IMR-90 (cell line): ENCODE data around the gene BTN1A1. TPM values are rescaled to one million over a fixed set of nuclear protein-coding genes. Genes with fewer than 3 reads are reported as not detected.
A peak's percentile ranks its signal among the peaks of the same experiment; 100 is the strongest.

Source experiments
- ATAC-seq: fragments of 200-7000 bp; cut with Tn5 transposase; 2 replicates; pipeline ENCODE4 v1.9.1; 2020; ENCODE audit warnings: low read depth, mild to moderate bottlenecking, moderate library complexity
- BruUV-seq: library from RNA; stranded (reverse); fragments of 400-500 nt; replicated peaks from 2 replicates; lab custom pipeline; 2021; lab: Mats Ljungman, UMichigan
- CTCF ChIA-PET: fragments of 300-600 bp; formaldehyde crosslinking; extraction: SDS; loops from one replicate; lab custom pipeline; 2021; ENCODE audit warnings: antibody characterized with exemption; lab: Yijun Ruan, JAX
- POLR2A ChIA-PET: fragments of 300-600 bp; sonication (Branson Sonifier 250); formaldehyde crosslinking; loops from one replicate; lab custom pipeline; 2022; ENCODE audit warnings: antibody characterized with exemption; ENCODE audit not compliant: unreplicated experiment; lab: Charles Lee
- DNase-seq: peaks from one replicate; pipeline ENCODE4 v3.0.0; 2013
- H2AFZ ChIP-seq: replicated peaks from 2 replicates; pipeline ENCODE3; 2013; ENCODE audit warnings: low read length, mild to moderate bottlenecking; ENCODE audit not compliant: poor library complexity
- H2AK5ac ChIP-seq: 2 replicates; pipeline ENCODE4 v1.6.1; 2013; ENCODE audit warnings: low read depth, low read length, inconsistent platforms
- H2AK9ac ChIP-seq: replicated peaks from 2 replicates; pipeline ENCODE3; 2013; ENCODE audit warnings: mild to moderate bottlenecking, low read depth, low read length, moderate library complexity; ENCODE audit not compliant: poor library complexity
- H2BK120ac ChIP-seq: 2 replicates; pipeline ENCODE4 v1.6.1; 2013; ENCODE audit warnings: low read depth, low read length, inconsistent platforms
- H2BK15ac ChIP-seq: 3 replicates; pipeline ENCODE4 v1.6.1; 2013; ENCODE audit warnings: low read depth, low read length, inconsistent platforms
- H2BK20ac ChIP-seq: 2 replicates; pipeline ENCODE4 v1.6.1; 2013; ENCODE audit warnings: low read depth, mild to moderate bottlenecking, inconsistent platforms, low read length, moderate library complexity
- H2BK5ac ChIP-seq: 2 replicates; pipeline ENCODE4 v1.6.1; 2013; ENCODE audit warnings: mild to moderate bottlenecking, low read depth, low read length, inconsistent platforms; ENCODE audit not compliant: poor library complexity, severe bottlenecking
- H3K14ac ChIP-seq: replicated peaks from 2 replicates; pipeline ENCODE4 v1.6.1; 2013; ENCODE audit warnings: low read depth, low read length, inconsistent platforms
- H3K18ac ChIP-seq: 2 replicates; pipeline ENCODE4 v1.6.1; 2013; ENCODE audit warnings: low read depth, low read length, control low read depth
- H3K23ac ChIP-seq: 2 replicates; pipeline ENCODE4 v1.6.1; 2013; ENCODE audit warnings: low read depth, low read length, inconsistent platforms
- H3K27ac ChIP-seq: 2 replicates; pipeline ENCODE4 v1.5.1; 2013; ENCODE audit warnings: mild to moderate bottlenecking, control low read depth, low read length; ENCODE audit not compliant: insufficient read depth
- H3K27me3 ChIP-seq: 2 replicates; pipeline ENCODE4 v1.6.1; 2013; ENCODE audit warnings: low read length; ENCODE audit not compliant: control insufficient read depth, insufficient read depth
- H3K36me3 ChIP-seq: 2 replicates; pipeline ENCODE4 v1.6.1; 2013; ENCODE audit warnings: low read length, mixed read lengths; ENCODE audit not compliant: control insufficient read depth, insufficient read depth
- H3K4ac ChIP-seq: 2 replicates; pipeline ENCODE4 v1.6.1; 2013; ENCODE audit warnings: low read depth, low read length, inconsistent platforms
- H3K4me1 ChIP-seq: 2 replicates; pipeline ENCODE4 v1.6.1; 2013; ENCODE audit warnings: low read length, mixed read lengths; ENCODE audit not compliant: control insufficient read depth, insufficient read depth
- H3K4me2 ChIP-seq: 2 replicates; pipeline ENCODE4 v1.6.1; 2013; ENCODE audit warnings: low read depth, mild to moderate bottlenecking, control low read depth, low read length, moderate library complexity
- H3K4me3 ChIP-seq: 2 replicates; pipeline ENCODE4 v1.5.1; 2013; ENCODE audit warnings: low read depth, mild to moderate bottlenecking, control low read depth, low read length, moderate library complexity; ENCODE audit not compliant: insufficient read depth
- H3K56ac ChIP-seq: 2 replicates; pipeline ENCODE4 v1.6.1; 2013; ENCODE audit warnings: low read length, inconsistent platforms; ENCODE audit not compliant: insufficient read depth; ENCODE audit errors: extremely low read depth
- H3K79me1 ChIP-seq, 2 experiments: 2 replicates each; pipeline ENCODE4 v1.6.1; 2013; ENCODE audit warnings: low read length in 2 of 2, inconsistent platforms in 1 of 2, low read depth in 1 of 2
- H3K9ac ChIP-seq: 2 replicates; pipeline ENCODE4 v1.6.1; 2013; ENCODE audit warnings: low read depth, low read length, control low read depth
- H3K9me1 ChIP-seq: 2 replicates; pipeline ENCODE4 v1.6.1; 2013; ENCODE audit warnings: low read length, inconsistent platforms; ENCODE audit not compliant: insufficient read depth
- H3K9me3 ChIP-seq: 2 replicates; pipeline ENCODE4 v1.6.1; 2013; ENCODE audit warnings: low read length; ENCODE audit not compliant: control insufficient read depth, insufficient read depth
- H4K20me1 ChIP-seq: 2 replicates; pipeline ENCODE4 v1.6.1; 2013; ENCODE audit warnings: low read length, inconsistent platforms; ENCODE audit not compliant: insufficient read depth
- H4K5ac ChIP-seq: 2 replicates; pipeline ENCODE4 v1.6.1; 2013; ENCODE audit warnings: mild to moderate bottlenecking, low read depth, low read length, control low read depth
- H4K8ac ChIP-seq, 2 experiments: 2 replicates each; pipeline ENCODE4 v1.6.1; 2013; ENCODE audit warnings: low read depth in 2 of 2, low read length in 2 of 2, control low read depth in 1 of 2, inconsistent platforms in 1 of 2
- H4K91ac ChIP-seq: 2 replicates; pipeline ENCODE4 v1.6.1; 2013; ENCODE audit warnings: low read depth, low read length, inconsistent platforms; ENCODE audit not compliant: insufficient read depth
- BHLHE40 ChIP-seq: fragments of 150-350 bp; IDR thresholded peaks from 2 replicates; pipeline ENCODE4 v1.6.1; 2016; ENCODE audit warnings: mild to moderate bottlenecking, low read depth, low read length
- FOS ChIP-seq: fragments of 150-350 bp; IDR thresholded peaks from 2 replicates; pipeline ENCODE4 v1.6.1; 2016; ENCODE audit warnings: low read depth, low read length
- MAFK ChIP-seq: IDR thresholded peaks from 2 replicates; pipeline ENCODE4 v1.6.1; 2012; ENCODE audit warnings: low read depth, low read length, improper control_type of control experiment
- MAZ ChIP-seq: IDR thresholded peaks from 2 replicates; pipeline ENCODE4 v1.6.1; 2012; ENCODE audit warnings: low read depth, mild to moderate bottlenecking, low read length, improper control_type of control experiment, moderate library complexity, borderline replicate concordance
- POLR2A ChIP-seq: IDR thresholded peaks from 2 replicates; pipeline ENCODE4 v1.6.1; 2012; ENCODE audit warnings: mild to moderate bottlenecking, low read depth, low read length
- RAD21 ChIP-seq: IDR thresholded peaks from 2 replicates; pipeline ENCODE4 v1.6.1; 2012; ENCODE audit warnings: low read length, improper control_type of control experiment
- RFX5 ChIP-seq: IDR thresholded peaks from 2 replicates; pipeline ENCODE4 v1.8.0; 2012; ENCODE audit warnings: low read depth, mild to moderate bottlenecking, low read length, moderate library complexity
- SMC3 ChIP-seq: fragments of 150-350 bp; IDR thresholded peaks from 2 replicates; pipeline ENCODE4 v1.6.1; 2016; ENCODE audit warnings: low read depth, mild to moderate bottlenecking, antibody characterized with exemption, low read length, moderate library complexity
- dilution Hi-C: fragments of 300-500 bp; cut with HindIII; formaldehyde crosslinking; loops from one replicate; pipeline ENCODE4 v1.14.3; 2018; ENCODE audit warnings: low sequenced_read_pairs; ENCODE audit not compliant: unreplicated experiment
- in situ Hi-C: fragments of 300-500 bp; cut with MboI; formaldehyde crosslinking; loops from 3 replicates; pipeline ENCODE4 v1.14.3; 2019; ENCODE audit warnings: low sequenced_read_pairs, inconsistent platforms, mixed read lengths
- intact Hi-C: fragments of 100-400 bp; cut with micrococcal nuclease; formaldehyde crosslinking; loops from 2 replicates; pipeline ENCODE4 v1.10.0; 2022
- polyA plus RNA-seq, 3 experiments: library from polyadenylated mRNA; depleted of rRNA; stranded (reverse); fragments of >200 nt; gene quantifications; 2 replicates each; pipeline ENCODE4 v1.2.3, GENCODE V29; 2012; ENCODE audit warnings: low replicate concordance in 1 of 3
- total RNA-seq: library from RNA; depleted of rRNA; stranded (reverse); fragments of >200 nt; gene quantifications from 2 replicates; pipeline ENCODE4 v1.2.3, GENCODE V29; 2012
- TF ChIP-seq, protein P1 (sequence below): fragments of 150-350 bp; IDR thresholded peaks from 2 replicates; pipeline ENCODE4 v1.6.1; 2017; ENCODE audit warnings: mild to moderate bottlenecking, antibody characterized with exemption, low read length, low read depth
- TF ChIP-seq, protein P2 (sequence below): conservative IDR thresholded peaks from 2 replicates; pipeline ENCODE4 v1.5.1; 2012; ENCODE audit warnings: mild to moderate bottlenecking, low read depth, low read length, improper control_type of control experiment

The BTN1A1 gene
- total and polyA plus RNA-seq, 2 of the 4 experiments (the other 2 are of a cell fraction), result not detected

GRCh38 chr6:26543953-26544352, 43.9 kb downstream of the BTN1A1 start:
- dilution Hi-C loops, result no loop called here
- Histone ChIP-seq H2BK5ac (no peak overlapping the region), H3K18ac (no peak overlapping the region), H4K5ac (no peak overlapping the region), H3K4me3 (no peak overlapping the region), H4K8ac (no peak overlapping the region), H3K9ac (no peak overlapping the region), H2BK120ac (no peak overlapping the region), H3K14ac (no peak overlapping the region), H2AK5ac (no peak overlapping the region), H3K23ac (no peak overlapping the region), H3K9me3 (no peaks in the 10 kb centered on the region), H4K20me1 (no peaks in the 10 kb centered on the region; the same call in 1 of the 2 replicates), H2BK20ac (no peak overlapping the region), H3K27ac (no peak overlapping the region), H3K36me3 (peaks cover 14% of the 10 kb centered on the region), H3K79me1 (peaks cover 15 to 44% of the 10 kb centered on the region in 2 experiments), H3K27me3 (no peaks in the 10 kb centered on the region), H3K9me1 (peaks cover 3% of the 10 kb centered on the region; the same call in 1 of the 2 replicates), H2BK15ac (no peak overlapping the region), H3K4me1 (no peaks in the 10 kb centered on the region; the same call in 1 of the 2 replicates), H3K4me2 (no peak overlapping the region), H2AK9ac (peak overlapping the region; percentile 65), H3K56ac (no peak overlapping the region), H4K91ac (no peak overlapping the region), H2AFZ (no peak overlapping the region), H3K4ac (no peak overlapping the region)
- ChIA-PET CTCF (interaction anchor here (0.6 kb wide), 1 partner anchor 51 kb away, joined by 4 read pairs; no protein-coding TSS in a partner anchor), POLR2A (no interaction called here)
- TF ChIP-seq, protein P1, sequence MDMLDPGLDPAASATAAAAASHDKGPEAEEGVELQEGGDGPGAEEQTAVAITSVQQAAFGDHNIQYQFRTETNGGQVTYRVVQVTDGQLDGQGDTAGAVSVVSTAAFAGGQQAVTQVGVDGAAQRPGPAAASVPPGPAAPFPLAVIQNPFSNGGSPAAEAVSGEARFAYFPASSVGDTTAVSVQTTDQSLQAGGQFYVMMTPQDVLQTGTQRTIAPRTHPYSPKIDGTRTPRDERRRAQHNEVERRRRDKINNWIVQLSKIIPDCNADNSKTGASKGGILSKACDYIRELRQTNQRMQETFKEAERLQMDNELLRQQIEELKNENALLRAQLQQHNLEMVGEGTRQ, result no peak
- TF ChIP-seq RAD21 (peak; percentile 27; the same call in 1 of the 2 replicates), MAFK (no peak), POLR2A (no peak), FOS (no peak), BHLHE40 (no peak), SMC3 (peak; percentile 15; the same call in 1 of the 2 replicates), MAZ (no peak), RFX5 (no peak)
- TF ChIP-seq, protein P2, sequence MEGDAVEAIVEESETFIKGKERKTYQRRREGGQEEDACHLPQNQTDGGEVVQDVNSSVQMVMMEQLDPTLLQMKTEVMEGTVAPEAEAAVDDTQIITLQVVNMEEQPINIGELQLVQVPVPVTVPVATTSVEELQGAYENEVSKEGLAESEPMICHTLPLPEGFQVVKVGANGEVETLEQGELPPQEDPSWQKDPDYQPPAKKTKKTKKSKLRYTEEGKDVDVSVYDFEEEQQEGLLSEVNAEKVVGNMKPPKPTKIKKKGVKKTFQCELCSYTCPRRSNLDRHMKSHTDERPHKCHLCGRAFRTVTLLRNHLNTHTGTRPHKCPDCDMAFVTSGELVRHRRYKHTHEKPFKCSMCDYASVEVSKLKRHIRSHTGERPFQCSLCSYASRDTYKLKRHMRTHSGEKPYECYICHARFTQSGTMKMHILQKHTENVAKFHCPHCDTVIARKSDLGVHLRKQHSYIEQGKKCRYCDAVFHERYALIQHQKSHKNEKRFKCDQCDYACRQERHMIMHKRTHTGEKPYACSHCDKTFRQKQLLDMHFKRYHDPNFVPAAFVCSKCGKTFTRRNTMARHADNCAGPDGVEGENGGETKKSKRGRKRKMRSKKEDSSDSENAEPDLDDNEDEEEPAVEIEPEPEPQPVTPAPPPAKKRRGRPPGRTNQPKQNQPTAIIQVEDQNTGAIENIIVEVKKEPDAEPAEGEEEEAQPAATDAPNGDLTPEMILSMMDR, result peak; percentile 42
- intact Hi-C loops, result no loop called here
- ATAC-seq (peak; percentile 72), DNase-seq (peak; percentile 26)
- in situ Hi-C loops, result no loop called here
- no TSS peak for BruUV-seq
